IMR-90 (cell line): Measurements from ENCODE around the gene FAM76A.

ENCODE experiments used
- NFE2L2 ChIP-seq: fragments of 150-350 bp; IDR thresholded peaks from 2 replicates; pipeline ENCODE4 v1.6.1; 2016; ENCODE audit warnings: low read depth, mild to moderate bottlenecking, low read length
- POLR2A ChIP-seq: IDR thresholded peaks from 2 replicates; pipeline ENCODE4 v1.6.1; 2012; ENCODE audit warnings: mild to moderate bottlenecking, low read depth, low read length
- TF ChIP-seq, protein P1 (sequence below): conservative IDR thresholded peaks from 2 replicates; pipeline ENCODE4 v1.5.1; 2012; ENCODE audit warnings: mild to moderate bottlenecking, low read depth, low read length, improper control_type of control experiment
- TF ChIP-seq, protein P2 (sequence below): fragments of 150-350 bp; IDR thresholded peaks from 2 replicates; pipeline ENCODE4 v1.6.1; 2017; ENCODE audit warnings: mild to moderate bottlenecking, antibody characterized with exemption, low read length, low read depth

DNA sequence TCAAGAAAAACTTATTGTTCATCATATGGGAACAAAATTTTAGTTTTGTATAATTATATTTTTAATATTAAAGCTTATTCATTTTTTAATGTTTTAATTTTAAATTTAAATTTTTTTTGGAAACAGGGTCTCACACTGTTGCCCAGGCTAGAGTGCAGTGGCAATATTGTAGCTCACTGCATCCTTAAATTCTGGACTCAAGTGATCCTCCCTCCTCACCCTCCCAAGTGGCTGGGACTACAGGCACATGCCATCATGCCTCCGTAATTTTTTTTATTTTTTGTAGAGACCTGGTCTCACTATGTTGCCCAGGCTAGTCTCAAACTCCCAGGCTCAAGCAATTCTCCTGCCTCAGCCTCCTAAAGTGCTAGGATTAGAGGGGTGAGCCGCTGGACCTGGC is 20.2 kb upstream of the FAM76A start:
- TF ChIP-seq, protein P1, sequence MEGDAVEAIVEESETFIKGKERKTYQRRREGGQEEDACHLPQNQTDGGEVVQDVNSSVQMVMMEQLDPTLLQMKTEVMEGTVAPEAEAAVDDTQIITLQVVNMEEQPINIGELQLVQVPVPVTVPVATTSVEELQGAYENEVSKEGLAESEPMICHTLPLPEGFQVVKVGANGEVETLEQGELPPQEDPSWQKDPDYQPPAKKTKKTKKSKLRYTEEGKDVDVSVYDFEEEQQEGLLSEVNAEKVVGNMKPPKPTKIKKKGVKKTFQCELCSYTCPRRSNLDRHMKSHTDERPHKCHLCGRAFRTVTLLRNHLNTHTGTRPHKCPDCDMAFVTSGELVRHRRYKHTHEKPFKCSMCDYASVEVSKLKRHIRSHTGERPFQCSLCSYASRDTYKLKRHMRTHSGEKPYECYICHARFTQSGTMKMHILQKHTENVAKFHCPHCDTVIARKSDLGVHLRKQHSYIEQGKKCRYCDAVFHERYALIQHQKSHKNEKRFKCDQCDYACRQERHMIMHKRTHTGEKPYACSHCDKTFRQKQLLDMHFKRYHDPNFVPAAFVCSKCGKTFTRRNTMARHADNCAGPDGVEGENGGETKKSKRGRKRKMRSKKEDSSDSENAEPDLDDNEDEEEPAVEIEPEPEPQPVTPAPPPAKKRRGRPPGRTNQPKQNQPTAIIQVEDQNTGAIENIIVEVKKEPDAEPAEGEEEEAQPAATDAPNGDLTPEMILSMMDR = no peak
- TF ChIP-seq NFE2L2 (no peak), POLR2A (no peak)
- TF ChIP-seq, protein P2, sequence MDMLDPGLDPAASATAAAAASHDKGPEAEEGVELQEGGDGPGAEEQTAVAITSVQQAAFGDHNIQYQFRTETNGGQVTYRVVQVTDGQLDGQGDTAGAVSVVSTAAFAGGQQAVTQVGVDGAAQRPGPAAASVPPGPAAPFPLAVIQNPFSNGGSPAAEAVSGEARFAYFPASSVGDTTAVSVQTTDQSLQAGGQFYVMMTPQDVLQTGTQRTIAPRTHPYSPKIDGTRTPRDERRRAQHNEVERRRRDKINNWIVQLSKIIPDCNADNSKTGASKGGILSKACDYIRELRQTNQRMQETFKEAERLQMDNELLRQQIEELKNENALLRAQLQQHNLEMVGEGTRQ = no peak
